CD4-positive, alpha-beta T cell treated with Interleukin-4 for 4 hours (primary cell): ENCODE results near the gene EFS.
"Not testable (repeated sequence)": the region's sequence is repeated elsewhere in the genome, so short reads cannot be mapped to it uniquely, and the experiment has no call there.

ENCODE experiments used
- DNase-seq: peaks from one replicate; pipeline ENCODE4 v3.0.0-alpha.2; 2020

EFS gene

GRCh38 chr14:23398348-23398747 is 33.4 kb upstream of the EFS start:
- DNase-seq: no peak

GRCh38 chr14:23396781-23397407 is 31.9 kb upstream of the EFS start:
- no peak for DNase-seq

DNA sequence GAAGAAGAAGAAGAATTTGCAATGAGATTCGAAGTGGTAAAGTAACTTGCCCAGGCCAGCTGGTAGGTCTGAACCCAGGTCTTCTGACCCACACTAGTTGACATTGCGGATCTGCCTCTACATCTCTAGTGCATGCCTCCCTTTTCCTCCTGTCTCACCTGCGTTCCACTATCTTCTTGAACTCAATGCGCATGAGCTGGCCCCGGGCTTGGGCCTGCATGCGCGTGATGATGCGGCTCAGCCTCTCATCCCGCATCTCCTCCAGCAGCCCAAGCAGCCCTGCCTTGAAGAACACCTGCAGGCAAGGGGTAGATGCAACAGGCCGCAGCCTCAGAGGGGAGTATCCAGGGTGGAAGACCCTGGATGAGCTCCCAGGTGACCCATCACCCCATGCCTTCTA is 31.2 kb upstream of the EFS start:
- no peak for DNase-seq

DNA sequence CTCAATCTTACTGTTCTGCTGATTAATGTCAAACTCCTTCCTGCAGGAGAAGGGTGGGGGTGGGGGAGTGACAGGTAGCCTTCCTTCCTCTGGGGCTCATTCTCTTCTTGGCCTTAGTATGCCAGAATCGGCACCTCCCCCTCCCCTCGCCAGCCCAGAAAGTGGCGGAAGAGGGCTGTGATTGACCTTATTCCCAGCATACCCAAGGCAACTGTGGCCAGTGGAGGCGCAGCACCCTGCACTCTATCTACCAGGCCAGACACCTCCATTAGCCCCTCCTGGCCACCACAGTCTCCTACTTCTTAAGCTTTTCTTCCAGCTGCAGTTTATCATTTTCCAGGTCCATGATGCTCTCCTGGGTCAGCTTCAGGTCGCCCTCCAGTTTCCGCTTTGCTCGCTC is 27.6 kb upstream of the EFS start:
- no peak for DNase-seq

DNA sequence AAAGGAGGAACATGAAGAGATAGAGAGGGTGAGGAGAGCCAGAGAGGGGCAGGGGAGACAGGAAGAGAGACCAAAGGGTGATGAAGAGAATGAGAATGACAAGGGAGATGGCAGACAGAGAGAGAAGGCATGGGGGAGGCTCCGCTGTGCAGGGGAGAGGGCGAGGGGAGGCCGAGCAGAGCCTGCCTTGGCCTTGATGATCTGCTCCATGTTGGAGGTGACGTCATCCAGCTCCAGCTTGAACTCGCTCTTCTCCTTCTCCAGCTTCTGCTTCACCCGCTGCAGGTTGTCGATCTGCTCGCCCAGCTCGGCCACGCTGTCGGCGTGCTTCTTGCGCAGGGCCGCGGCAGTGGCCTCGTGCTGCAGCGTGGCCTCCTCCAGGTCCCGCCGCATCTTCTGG is 24.9 kb upstream of the EFS start:
- DNase-seq: not testable (repeated sequence)

- no peak for DNase-seq
Observed at GRCh38 chr14:23389396-23389795, 24.4 kb upstream of the EFS start.

DNA sequence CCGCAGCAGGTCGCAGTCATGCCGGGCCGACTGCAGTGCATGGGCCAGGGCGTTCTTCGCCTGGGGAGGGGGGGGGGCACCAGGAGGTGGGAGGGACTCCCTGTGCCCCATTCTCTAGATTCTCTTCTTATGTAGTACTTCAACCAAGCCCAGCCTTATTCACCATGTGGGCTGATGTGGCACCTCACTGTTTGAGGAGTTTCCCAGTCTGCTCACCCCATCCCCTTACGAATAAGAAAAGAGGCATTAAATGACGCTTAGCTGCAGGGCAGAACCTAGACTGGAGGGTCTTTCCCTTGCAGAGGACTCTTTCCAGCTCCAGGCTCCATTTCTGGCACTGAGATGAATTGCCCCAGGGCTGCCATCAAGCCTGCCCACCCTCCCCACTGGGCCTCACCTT is 24.0 kb upstream of the EFS start:
- DNase-seq: no peak

GRCh38 chr14:23387916-23388882 is 23.2 kb upstream of the EFS start:
- no peak for DNase-seq

GRCh38 chr14:23386999-23387398 is 22.0 kb upstream of the EFS start:
- DNase-seq: no peak

- not testable (repeated sequence) for DNase-seq
Observed at GRCh38 chr14:23386266-23386657, 21.3 kb upstream of the EFS start.

DNA sequence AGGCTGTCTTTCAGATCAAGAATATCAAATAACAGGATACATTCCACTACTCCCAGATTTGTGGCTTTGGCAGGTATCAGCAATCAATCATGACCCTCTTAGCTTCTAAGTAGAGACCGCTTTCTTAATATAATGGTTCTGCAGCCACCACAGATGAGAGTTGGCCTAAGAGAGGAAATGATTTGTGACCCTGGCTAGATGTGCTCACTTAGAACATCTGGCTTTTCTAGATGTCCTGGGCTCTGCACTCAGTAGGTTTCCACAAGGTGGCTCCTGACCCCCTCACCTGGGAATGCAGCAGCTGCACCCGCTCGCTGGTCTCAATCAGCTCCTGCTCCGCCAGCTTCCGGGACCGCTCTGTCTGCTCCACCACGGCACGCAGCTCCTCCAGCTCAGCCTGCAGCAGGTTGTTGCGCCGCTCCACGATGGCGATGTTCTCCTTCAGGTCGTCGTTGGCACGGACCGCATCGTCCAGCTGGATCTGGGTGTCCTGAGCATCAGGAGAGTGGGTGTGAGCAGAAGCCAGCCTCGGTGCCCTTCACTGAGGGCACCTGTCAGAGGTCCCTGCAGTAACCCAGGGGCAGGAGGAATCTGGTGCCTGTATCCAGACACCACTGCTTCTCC is 20.8 kb upstream of the EFS start:
- no peak for DNase-seq

GRCh38 chr14:23385244-23385641 is 20.3 kb upstream of the EFS start:
- DNase-seq: no peak

GRCh38 chr14:23384364-23385080 is 19.6 kb upstream of the EFS start:
- DNase-seq: no peak

- DNase-seq: no peak
Observed at GRCh38 chr14:23382731-23383440, 17.9 kb upstream of the EFS start.

GRCh38 chr14:23382276-23382675 is 17.3 kb upstream of the EFS start:
- DNase-seq: no peak

DNA sequence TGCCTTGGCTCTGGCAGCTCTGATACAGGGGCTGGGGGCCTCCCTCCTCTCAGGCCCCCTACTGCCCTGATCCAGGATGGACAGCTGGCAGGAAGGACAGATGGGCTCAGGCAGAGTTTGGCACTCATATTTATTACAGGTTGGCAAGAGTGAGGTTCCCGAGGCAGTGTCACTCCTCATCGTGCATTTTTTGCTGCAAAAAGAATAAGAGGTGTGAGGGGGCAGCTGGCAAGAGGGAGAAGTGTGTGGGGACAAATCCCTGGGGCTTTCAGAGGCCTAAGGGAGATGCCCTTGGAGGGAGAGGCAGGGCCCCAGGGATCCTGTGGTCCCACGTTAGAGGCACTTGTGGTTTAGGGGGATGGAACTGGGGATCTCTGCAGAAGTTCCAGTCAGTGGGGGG is 16.9 kb upstream of the EFS start:
- no peak for DNase-seq

GRCh38 chr14:23380976-23381375 is 16.0 kb upstream of the EFS start:
- DNase-seq: no peak

DNA sequence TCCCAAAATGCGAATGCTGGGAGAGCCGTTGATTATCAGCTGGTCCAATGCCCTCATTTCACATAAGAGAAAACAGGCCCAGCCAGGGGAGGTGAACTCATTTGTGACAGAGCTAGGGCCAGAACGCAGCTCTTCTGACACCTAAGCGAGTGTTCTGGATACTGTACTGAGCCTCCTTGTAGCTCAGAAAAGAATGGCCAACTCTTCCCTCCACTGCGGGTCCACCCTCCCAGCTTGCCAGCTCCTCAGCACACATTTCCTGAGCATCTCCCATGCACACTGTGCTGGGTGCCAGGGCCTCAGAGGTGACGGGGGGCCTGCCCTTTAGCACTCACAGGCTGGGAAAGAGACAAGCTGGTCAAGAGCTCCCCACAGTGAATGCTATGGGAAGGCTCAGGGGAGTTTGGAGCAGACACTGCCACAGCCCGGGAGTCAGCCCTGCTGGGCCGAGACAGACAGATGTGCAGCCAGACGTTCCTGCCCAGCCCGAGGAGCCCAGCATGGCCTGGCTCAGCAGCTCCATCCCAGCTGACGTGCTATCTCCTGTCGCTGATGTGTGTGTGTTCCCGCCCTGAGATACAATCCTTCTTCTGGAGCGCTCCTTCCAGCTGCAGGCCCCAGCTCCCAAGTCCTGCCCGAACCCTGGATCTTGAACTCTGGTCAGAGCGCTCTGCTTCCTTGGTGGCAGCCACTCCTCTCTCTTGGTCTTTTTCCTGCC is 15.4 kb upstream of the EFS start:
- DNase-seq: no peak

DNA sequence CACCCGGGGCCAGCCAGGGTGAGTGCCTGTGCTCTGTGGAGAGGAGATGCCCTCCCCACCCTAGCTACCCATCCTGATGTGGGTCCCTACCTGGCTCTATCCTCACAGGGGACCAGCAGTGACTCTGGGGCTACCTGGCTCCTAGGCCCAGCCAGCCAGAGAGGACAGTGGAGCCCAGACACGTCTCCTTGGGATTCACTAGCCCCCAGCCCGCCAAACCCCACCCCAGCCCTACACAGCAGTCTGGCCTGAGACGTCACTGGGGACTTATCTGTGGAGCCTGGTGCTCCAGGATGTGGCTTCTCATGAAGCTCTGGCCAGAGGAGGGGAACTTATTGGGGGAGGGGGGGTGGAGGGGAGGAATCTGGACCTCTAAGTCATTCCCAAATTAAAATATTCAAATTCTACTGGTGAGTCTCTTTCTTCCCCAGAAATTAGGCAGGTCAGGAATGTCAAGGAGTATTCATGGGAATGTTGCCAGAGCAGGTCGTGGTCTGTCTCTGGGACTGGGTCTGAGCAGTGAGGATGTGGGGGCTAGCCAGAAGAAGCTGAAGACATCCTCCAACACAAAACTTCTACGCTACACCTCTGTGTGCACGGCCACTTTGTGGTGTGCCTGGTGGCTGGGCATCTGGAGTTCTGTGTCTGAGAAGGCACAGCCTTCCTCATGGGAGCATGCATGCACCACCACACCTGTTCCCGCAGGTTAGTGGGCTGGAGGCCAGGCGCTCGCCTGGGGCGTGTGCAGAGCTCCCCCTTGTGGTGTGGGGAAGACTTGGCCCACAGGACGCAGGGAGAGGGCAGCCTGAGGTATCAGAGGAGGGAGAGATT is 14.6 kb upstream of the EFS start:
- peak; percentile 53 for DNase-seq

- no peak for DNase-seq
Observed at GRCh38 chr14:23378612-23379220, 13.7 kb upstream of the EFS start.
